Umbilical cord (tissue), 2 donors: ENCODE data around the gene DISC1. TPM values are rescaled to one million over a fixed set of nuclear protein-coding genes. Genes with fewer than 3 reads are reported as not detected.
"Not testable (repeated sequence)": the region's sequence is repeated elsewhere in the genome, so short reads cannot be mapped to it uniquely, and the experiment has no call there.

Experiments used
- DNase-seq: peaks from one replicate; pipeline ENCODE4 v3.0.0-alpha.2; 2015; ENCODE audit warnings: low spot score
- total RNA-seq: library from RNA; depleted of rRNA; stranded (reverse); fragments of >200 nt; gene quantifications from one replicate; pipeline ENCODE4 v1.2.3, GENCODE V29; 2014; ENCODE audit warnings: low replicate concordance; ENCODE audit not compliant: insufficient read depth

Gene DISC1
- total RNA-seq, 1 donor from 2014 or later: 17.3 TPM

- DNase-seq: not testable (repeated sequence)
Observed at GRCh38 chr1:231728987-231729386, 102.4 kb downstream of the DISC1 start.

- peak; percentile 20 for DNase-seq
Observed at GRCh38 chr1:231729544-231729943, 103.0 kb downstream of the DISC1 start.

- no peak for DNase-seq
Observed at GRCh38 chr1:231731268-231731667, 104.7 kb downstream of the DISC1 start.

- no peak for DNase-seq
Observed at GRCh38 chr1:231733063-231733462, 106.5 kb downstream of the DISC1 start.

- DNase-seq: no peak
Observed at GRCh38 chr1:231733672-231734071, 107.1 kb downstream of the DISC1 start.

- peak; percentile 18 for DNase-seq
Observed at GRCh38 chr1:231734417-231734816, 107.8 kb downstream of the DISC1 start.

- no peak for DNase-seq
Observed at GRCh38 chr1:231735411-231735810, 108.8 kb downstream of the DISC1 start.

- no peak for DNase-seq
Observed at GRCh38 chr1:231735941-231736340, 109.4 kb downstream of the DISC1 start.

- DNase-seq: no peak
Observed at GRCh38 chr1:231736464-231736863, 109.9 kb downstream of the DISC1 start.

- DNase-seq: no peak
Observed at GRCh38 chr1:231738554-231738953, 112.0 kb downstream of the DISC1 start.

- DNase-seq: no peak
Observed at GRCh38 chr1:231743966-231744365, 117.4 kb downstream of the DISC1 start.

- DNase-seq: no peak
Observed at GRCh38 chr1:231748760-231749415, 122.3 kb downstream of the DISC1 start.

GRCh38 chr1:231750296-231750695, 123.7 kb downstream of the DISC1 start:
- DNase-seq: no peak

GRCh38 chr1:231750818-231751362, 124.3 kb downstream of the DISC1 start:
- DNase-seq: no peak

- DNase-seq: no peak
Observed at GRCh38 chr1:231751415-231751814, 124.8 kb downstream of the DISC1 start.

GRCh38 chr1:231753313-231753712, 126.7 kb downstream of the DISC1 start:
- DNase-seq: no peak

- DNase-seq: no peak
Observed at GRCh38 chr1:231757101-231757404, 130.5 kb downstream of the DISC1 start.

GRCh38 chr1:231757759-231758158, 131.2 kb downstream of the DISC1 start:
- no peak for DNase-seq

- DNase-seq: no peak
Observed at GRCh38 chr1:231761252-231761651, 134.7 kb downstream of the DISC1 start.

GRCh38 chr1:231761747-231762541, 135.4 kb downstream of the DISC1 start:
- no peak for DNase-seq

- DNase-seq: no peak
Observed at GRCh38 chr1:231763456-231763855, 136.9 kb downstream of the DISC1 start.

GRCh38 chr1:231765825-231766224, 139.2 kb downstream of the DISC1 start:
- not testable (repeated sequence) for DNase-seq

GRCh38 chr1:231767471-231767870, 140.9 kb downstream of the DISC1 start:
- DNase-seq: no peak
